HG03097 (cell line): ENCODE results near the gene MYO5B.
"Not testable (repeated sequence)": the region's sequence is repeated elsewhere in the genome, so short reads cannot be mapped to it uniquely, and the experiment has no call there.

Experiments used
- ATAC-seq: cut with Tn5 transposase; IDR thresholded peaks from one replicate; pipeline ENCODE4 v1.9.1; 2021; ENCODE audit not compliant: unreplicated experiment, low FRiP score

Gene MYO5B

DNA sequence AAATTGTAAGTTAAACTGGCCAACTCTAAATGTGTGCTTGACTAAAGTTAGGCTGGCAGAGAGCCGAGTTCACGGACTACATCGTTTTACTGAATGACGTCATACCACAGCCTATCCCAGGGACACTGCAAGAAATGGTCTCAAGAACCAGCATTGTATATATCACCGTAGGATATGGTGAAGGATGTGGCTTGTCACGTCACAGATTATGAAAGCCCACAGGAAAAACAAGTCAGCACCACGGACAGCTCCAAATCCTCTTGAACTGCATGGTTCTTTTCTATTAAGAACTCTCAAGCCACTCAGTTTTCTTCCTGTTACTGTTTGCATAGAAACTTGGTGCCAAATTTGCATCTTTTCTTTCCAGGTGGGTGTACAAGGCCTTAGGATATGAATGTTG, 296.5 kb downstream of the MYO5B start:
- ATAC-seq: no peak

DNA sequence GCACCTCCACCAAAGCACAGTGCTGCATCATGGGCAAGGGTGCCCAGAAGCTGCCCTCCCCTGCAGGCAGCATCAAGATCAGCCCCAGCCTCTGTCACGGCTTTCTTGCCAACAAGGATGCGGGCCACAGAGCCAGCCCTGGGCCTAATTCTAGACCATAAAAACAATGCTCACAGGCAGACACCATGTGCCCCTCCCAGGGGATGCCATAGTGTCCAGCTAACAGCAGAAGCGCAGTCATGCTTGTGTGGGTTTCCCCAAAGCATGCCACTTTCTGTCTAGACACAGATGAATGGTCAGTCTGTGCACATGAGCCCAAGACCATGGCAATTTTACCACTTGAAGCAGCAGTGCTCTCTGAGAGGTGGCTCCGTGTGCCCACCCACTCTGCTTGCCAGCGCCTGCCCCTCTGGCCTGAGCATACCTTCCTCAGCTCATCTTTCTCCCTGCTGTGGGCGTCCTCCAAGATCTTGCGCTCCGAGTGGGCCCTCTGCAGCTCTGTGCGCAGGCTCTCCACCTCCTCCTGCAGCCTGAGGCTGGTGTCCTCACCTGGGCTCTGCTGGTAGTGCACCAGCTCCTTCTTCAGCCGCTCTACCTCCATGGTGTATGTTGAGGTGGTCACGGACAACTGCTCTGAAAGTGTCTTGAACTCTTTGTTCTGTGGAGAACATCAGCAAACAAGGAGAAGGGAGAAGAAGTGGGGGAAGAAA, 300.3 kb downstream of the MYO5B start:
- ATAC-seq: no peak

DNA sequence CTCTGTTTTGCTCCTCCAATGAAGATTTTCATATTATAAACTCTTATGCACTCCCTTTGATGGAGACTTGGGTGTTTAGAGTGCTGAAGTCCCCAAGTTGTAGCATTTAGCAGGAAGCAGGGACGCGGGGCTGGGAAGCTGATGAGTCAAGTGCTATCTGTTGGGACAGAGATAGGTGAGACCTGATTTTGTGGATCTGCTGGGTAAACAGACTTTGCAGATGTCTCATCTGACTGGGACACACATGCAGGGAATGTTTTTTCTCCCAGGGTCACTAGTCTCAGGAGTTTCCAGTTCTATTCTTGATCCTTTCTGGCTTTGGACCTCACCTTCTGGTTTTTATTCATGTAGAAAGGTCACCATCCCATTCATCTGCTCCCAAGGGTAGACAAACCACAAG, 301.9 kb downstream of the MYO5B start:
- no peak for ATAC-seq

DNA sequence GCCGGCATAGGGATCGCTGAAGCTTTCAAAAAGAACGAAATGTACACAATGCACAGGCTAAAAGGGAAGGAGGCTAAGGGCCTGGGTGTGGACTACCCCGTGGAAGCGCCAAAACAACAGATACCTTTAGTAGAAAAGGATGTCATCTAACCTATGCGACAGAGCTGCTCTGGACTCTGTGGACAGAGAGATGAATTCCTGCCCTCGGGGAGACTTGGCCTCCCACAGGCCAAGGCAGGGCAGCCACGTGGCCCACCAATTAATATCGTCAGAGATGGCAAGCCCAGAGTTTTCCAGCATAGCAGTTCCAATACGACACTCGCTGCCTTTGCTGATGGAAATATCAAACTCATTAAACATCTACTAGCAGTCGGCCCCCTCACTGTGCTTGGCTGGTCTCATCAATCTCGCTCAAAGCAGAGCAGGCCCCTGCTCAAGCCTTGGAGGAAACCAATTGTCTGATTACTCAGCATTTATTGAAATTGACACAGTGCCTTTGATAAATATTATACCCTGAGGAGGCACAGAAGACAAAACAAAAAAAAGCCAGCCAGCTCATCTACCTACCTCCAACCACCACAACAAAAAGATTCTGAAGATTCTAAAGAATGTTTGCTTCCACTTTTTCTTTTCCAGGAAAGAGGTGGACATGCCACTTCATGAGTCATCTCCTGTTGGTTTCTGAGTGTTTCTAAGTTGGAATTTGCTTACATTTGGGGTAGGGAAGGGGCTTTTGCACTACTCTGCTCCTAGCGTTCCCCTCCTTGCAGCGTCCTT, 302.6 kb downstream of the MYO5B start:
- ATAC-seq: no peak

DNA sequence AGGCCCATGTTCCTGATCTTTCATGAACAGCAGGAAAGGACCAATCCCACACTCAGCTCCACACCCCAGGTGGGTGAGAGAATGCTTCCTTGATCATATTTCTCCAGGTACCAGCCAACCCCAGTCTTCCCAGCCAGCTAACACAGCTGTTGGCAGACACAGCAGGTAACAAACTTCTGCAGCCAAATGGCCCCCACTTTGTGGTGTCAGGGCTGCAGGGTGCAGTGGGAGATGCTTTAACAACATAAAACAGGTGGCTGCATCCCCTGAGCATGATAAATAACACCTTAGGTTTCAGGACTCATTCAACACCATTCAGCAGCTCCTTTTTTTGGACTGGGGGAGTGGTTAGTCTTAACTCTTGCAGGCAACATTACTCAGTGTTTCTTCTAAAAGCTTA, 304.9 kb downstream of the MYO5B start:
- ATAC-seq: no peak

DNA sequence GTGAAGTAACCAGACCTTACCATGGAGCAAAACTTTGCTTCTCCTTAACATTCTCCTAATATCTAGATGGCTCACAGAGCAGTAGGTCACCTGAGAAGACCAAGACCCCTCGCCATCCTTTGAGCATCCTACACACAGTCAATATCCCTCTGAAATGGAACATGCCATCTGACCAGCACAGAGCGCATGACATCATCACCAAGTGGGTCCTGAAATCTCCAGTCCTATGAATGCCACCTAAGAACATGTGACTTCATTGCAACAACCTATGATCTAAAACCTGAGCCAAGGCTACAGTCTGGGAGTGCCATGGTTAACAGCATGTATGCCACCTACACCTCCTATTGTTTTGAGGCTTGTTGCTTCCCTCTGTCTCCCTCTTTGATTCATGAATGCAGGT, 305.4 kb downstream of the MYO5B start:
- not testable (repeated sequence) for ATAC-seq

DNA sequence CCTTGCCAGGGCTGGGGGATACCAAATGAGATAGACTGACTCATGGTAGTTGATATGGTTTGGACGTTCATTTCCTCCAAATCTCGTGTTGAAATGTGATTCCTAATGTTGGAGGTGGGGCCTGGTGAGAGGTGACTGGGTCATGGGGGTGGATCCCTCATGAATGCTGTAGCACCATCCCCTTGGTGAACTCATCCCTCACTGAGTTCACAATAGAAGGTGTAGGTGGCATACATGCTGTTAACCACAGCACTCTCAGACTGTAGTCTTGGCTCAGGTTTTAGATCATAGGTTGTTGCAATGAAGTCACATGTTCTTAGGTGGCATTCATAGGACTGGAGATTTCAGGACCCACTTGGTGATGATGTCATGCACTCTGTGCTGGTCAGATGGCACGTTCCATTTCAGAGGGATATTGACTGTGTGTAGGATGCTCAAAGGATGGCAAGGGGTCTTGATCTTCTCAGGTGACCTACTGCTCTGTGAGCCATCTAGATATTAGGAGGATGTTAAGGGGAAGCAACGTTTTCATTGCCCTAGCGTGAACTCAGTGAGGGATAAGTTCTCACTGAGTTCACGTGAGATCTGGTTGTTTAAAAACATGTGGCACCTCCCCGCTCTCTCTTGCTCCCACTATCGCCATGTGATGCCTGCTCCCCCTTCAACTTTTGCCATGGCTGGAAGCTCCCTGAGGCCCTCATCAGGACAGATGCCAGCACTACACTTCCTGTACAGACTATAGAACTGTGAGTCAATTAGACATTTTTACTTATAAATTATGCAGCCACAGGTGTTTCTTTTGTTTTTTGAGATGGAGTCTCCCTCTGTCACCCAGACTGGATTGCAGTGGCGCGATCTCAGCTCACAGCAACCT, 307.8 kb downstream of the MYO5B start:
- no peak for ATAC-seq

DNA sequence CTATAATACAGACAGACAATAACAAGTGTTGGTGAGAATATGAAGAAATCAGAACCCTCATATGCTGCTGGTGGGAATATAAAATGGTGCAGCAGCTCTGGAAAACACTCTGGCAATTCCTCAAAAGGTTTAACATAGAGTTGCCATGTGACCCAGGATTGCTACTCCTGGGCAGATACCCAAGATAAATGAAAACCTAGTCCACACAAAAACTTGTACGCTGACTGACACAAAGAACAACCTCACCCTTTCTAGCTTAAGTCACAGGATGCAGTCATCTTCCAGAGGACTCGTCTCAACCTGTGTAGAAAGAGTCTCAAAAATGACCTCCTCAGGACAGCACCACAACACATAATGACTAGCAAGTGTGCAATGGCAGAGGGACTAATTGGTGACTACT, 310.0 kb downstream of the MYO5B start:
- ATAC-seq: no peak

DNA sequence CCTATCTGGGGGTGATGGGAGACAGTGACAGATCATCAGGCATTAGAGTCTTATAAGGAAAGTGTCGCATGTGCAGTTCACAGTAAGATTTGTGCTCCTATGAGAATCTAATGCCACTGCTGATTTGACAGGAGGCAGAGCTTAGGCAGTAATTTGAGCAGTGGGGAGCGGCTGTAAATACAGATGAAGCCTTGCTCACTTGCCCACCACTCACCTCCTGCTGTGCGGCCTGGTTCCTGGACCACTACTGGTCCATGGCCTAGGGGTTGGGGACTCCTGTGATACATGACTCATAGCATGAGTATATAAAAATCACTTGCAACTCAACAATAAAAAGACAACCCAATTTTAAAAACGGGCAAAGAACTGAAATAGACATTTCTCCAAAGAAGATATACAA, 310.5 kb downstream of the MYO5B start:
- no peak for ATAC-seq

DNA sequence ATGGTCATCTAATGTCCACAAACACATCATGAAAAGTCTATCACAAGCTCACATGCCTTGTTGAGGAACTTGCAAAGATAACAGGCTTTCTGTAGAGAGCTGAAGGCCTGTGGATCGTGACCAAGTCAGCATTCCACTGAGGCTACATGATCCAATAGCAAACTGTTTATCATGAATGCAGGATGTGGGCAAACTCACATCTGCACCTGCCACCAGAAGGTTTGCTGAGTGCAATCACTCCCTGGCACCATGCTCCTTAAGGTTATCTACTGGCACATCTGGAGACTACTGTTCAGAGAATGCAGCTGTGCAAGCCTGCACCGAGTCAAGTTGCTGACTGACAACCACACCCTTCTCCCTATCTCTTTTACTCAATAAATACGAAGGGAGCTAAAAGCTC, 314.3 kb downstream of the MYO5B start:
- no peak for ATAC-seq

DNA sequence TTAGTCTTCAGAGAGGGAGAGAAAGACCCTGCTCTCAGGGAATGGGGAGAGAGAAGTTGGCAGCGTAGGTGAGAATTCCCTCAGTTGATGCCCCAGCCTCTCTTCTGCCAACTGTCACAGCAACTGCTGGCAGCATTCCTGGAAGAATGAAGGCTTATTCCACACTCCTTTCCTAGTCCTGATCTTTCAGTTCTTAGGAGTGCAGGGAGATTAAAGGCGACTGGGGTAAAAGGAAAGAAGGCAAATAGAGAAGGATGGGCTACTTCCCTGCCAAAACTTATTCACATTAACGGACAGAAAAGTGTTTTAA, 315.7 kb downstream of the MYO5B start:
- no peak for ATAC-seq

DNA sequence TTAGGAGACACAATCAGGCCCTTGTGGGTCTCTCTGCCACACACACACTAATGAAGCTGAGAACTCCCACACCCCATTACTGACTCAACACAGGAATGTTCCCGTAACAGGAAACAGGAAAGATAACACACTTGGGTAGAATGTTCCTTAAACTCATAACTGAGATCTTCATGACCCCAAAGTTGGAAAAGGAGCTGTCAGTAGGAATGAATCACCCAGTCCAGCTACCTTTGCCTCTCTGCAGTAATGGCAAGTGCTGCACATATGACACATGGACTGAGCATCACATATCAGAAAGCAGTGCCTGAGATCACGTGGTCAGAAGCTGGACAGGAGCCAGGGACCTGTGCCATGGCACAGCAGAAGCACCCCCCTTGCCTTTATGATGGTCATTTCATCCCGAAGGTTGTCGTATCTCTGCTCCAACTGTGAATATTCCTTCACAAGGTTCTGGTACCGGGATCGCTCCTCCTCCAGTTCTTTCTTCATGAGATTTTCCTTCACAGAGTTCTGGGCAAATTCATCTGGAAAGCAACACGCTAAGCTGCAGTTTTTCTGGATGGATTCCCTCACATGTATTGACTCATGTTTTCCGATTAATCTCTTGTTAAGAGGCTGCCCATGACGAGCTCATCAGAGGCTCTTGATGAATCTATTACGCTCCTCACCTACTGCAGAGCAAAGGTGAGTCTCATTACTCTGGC, 316.2 kb downstream of the MYO5B start:
- no peak for ATAC-seq

DNA sequence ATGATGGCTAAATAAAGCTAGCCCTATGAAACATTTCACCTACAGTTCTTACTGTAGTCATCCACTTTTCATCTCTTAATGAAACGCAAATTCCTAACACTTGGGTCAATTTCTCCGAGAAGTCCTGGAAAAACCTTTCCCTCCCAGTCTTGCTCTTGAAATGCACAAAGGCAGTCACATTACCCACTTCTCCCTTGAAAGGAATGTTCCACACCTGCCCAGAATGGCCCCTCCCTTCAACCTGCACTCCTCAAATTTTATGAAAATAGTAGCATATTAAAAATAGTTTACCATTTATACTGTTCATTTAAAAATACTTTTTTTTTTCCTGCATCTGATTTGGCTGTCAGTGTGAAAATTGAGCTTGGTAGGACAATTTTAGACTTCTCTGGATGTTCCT, 316.9 kb downstream of the MYO5B start:
- no peak for ATAC-seq

DNA sequence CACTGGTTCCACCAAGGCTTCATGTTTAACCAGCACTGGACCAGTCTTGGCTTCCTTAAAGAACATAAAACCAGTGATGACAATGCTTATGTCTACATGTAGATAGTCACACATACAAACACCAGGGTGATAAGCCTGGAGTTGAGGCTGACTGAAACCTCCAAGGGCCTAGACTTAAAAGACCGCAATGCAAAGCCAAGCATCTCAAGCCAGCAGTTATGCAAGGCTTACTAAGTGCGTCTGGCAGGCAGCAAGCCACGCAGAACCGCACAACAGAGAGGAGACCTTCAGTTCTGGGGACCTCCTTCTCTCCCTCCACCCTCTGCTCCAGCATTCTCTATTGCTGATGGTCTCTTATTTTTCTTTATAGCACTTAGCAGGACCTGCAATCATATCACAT, 318.4 kb downstream of the MYO5B start:
- no peak for ATAC-seq

DNA sequence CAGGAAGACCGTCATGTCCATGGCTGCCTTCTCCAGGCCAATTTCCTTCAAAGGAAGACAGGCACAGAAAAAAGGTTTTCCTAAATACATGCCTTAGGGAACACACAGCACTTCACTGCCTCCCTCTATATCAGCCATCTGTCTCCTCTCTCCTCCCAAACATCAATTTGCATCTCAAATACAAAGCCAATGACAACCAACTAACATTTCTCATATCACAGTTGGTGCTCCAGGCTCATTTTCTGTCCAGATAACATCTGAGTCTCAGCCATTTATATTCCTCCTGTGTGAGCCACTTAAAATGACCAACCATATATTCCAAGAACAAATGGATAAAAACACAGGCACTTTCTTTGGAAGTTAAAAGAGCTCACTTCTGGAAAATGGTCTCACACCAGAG, 319.2 kb downstream of the MYO5B start:
- no peak for ATAC-seq

DNA sequence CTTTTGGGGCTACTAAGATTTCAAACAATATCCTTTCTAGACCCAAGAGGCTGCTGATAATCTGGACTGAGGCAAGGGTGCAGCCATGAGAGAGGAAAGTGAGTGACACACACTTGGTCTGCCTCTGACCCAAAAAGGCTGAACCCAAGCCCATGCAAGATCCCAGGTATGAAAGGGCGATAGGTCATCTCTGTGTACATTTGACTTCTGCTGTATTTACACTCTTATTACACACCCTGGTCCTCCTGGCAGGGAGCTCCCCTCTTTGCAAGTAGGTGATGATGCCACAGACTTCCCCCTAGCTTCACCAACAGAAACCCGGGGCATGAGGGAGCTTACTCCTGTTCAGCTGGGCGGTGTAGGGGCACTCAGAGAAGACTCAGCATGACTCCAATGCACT, 319.8 kb downstream of the MYO5B start:
- no peak for ATAC-seq

DNA sequence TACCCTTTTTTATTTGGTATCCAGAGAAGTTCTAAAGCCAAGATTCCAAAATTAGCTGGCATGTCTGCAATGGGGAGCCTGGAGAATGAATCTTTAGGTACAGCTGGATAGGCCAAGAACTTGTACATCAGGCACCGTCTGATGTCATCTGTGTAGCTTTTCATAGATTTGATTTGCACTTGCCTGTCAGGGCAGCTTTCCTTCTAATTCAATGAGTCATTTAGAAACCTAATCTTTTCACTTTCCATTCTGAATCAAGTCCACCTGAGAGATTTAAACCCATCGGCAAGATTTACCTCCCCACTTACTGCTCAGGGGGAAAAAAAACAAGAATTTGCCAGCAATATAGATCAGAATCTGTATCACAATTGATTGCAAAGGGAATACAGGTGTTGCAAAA, 320.7 kb downstream of the MYO5B start:
- no peak for ATAC-seq

DNA sequence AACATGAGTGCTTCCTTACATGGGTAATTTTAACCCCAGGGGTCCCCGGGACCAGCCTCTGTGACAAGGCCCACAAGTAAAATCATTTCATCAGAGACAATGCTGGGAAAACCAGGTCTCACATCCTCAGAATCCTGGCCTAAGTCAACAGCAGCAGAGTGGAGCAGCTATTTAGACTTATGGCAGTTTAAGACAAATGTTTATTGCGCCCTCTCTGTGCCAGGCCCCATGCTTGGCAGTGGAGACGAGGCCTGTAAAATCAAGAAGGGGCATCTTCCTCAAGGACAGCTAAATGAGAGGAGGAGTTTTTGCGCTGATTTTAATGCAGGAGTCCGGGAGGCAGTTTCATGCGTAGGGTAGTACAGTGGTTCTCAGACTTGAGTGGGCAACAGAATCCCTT, 325.6 kb downstream of the MYO5B start:
- no peak for ATAC-seq

DNA sequence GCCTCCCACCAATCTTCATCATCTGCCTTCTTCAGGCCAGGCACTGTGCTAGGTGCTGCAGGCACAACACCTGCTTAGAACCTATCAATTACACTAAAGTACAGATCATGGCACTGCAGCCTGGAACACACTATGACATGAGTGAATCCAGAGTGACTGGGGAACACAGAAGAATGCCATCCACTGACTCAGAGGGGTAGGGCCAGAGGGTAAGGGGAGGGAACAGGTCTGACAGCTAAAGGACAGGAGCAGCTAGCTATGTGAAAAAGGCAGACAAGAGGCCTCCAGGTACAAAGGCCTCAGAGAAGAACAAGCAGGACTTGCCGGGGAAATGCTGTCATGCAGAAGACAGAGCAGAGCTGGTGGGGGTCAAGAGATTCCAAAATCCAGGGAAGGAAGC, 328.3 kb downstream of the MYO5B start:
- no peak for ATAC-seq

DNA sequence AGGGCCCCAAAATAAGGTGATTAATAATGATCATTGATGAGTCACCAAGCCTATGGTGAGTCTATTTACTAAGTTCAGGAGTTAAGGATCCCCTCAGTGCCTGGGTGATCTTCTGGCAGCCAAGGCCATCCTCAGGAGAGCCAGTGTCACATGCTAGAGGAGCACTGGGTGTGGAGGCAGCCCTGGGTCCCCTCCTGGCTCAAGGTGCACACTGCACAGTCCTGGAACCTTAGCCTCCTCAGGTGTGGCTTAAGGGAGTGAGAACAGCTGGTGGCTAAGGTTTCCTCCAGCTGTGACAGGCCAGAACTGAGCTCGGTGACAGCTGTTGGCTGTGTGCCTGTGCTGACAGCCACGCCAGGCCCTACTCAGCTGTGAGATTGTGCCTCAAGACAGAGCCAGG, 329.5 kb downstream of the MYO5B start:
- ATAC-seq: no peak
